ENCODE measurements around the gene SPA17.

The SPA17 gene

DNA sequence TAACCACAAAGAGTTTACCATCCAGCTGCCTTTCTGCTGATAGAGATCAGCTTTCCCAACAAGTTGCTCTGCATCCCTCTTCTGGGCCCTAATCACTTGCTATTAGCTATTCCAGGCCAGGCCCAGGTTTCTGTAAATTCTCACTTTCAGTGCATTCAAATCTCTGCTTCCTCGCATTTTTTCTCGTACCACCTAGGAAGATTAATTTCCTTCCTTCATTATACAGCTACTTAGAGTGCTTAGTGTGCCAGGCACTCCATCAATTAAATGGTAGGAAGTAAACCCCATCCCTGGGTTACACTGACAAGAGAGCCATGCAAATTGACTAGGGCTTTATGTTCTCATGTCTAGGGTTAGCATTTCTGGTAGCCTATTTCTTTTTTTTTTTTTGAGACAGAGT is 9.8 kb upstream of the SPA17 start:
- no peak for DNase-seq

GRCh38 chr11:124667601-124668000 is 6.1 kb upstream of the SPA17 start:
- DNase-seq, result no peak

- DNase-seq, result peak; percentile 56
These were observed 4.5 kb upstream of the SPA17 start for GRCh38 chr11:124669193-124669592.

- DNase-seq, result no peak
These were observed 3.0 kb upstream of the SPA17 start for GRCh38 chr11:124670732-124671131.

GRCh38 chr11:124672536-124673215 is 1.0 kb upstream of the SPA17 start:
- no peak for DNase-seq

GRCh38 chr11:124674168-124674517 is 439 bp downstream of the SPA17 start:
- no peak for DNase-seq

DNA sequence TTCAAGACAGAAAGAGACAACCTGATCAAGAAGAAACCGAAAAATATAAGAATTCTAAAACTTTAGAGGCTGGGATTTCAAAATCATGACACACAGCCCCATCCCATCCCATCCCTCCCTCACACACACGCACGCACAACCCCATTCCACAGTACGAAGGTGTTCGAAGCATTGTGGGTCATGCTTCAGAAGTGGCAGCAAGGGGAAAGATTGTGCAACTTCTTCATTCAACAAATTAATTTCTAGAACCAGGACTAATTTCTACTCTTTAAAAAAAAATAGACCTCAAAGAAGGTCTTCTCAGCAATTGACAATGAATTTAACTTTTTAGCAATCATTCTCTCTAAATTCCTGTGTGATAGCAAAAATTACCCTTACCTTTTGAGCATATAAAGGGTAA is 867 bp downstream of the SPA17 start:
- no peak for DNase-seq

- no peak for DNase-seq
These were observed 2.7 kb downstream of the SPA17 start for GRCh38 chr11:124676386-124676785.

DNA sequence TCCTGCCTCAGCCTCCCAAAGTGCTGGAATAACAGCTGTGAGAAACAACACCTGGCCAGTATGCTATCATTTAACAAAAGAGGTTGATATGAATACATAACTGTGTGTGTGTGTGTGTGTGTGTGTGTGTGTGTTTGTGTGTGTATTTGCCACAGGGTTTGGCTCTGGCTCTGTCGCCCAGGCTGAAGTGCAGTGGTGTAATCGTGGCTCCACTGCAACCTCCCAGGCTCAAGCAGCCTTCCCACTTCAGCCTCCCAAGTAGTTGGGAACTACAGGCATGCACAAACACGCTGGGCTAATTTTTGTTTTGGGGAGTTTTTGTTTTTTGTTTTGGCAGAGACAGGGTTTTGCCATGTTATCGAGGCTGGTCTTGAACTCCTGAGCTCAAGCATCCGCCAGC is 4.7 kb downstream of the SPA17 start:
- DNase-seq, result no peak

DNA sequence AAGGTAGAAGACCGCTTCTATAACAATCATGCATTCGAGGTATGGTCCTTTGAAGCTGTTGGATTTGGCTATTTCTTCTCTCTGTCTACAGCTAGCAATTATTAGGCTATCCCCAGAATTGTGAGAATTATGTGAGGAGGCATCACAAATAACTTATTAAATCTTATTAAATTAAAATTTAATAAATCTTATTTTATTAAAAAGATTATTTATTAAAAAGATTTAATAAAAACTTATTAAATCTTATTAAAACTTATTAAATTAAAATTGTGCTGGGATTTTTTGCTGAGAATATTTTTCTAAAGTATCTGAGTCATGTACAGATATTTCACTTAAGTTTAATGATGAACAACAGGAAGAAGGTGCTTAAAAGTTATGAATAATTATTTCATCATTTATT is 7.7 kb downstream of the SPA17 start:
- DNase-seq, result no peak

GRCh38 chr11:124682443-124682842 is 8.7 kb downstream of the SPA17 start:
- no peak for DNase-seq

DNA sequence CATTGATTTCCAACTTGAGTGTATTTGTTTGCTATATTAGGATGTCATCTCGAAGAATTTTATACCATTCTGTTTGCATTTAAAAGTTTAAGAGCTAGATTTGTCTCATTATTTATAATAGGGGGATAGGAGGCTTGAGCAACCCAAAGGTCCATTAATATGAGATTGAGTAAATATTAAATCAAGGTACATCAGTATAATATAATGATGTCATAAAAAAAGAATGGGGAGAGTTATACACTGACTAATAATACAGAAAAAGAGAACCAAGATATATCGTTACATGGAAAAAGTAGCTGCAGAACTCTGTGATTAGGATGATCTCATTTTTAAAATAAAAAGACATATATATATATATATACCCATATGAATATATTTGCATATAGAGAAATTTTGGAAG is 19.4 kb downstream of the SPA17 start:
- DNase-seq, result no peak

- DNase-seq, result no peak
These were observed 25.8 kb downstream of the SPA17 start for GRCh38 chr11:124699547-124699946.

DNA sequence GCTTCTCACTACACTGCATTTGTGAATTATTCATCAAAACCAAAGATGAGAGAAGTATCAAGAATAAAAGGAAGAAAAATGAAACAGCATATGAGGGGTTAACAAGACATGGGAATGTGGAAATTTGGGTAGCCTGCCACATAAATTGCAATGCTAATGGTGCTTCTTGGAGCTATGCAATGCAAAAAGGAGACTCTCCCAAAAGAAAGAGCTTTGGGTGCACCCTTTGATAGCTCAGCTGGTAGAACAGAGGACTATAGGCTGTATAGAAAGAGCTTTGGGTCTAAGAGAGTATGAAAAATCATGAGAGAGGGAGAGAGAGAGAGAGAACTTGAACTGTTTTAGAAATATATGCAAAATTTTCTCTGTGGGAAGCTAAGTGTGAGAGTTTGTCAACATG is 26.3 kb downstream of the SPA17 start:
- no peak for DNase-seq

- DNase-seq, result no peak
These were observed 34.1 kb downstream of the SPA17 start for GRCh38 chr11:124707829-124708228.

GRCh38 chr11:124712392-124712791 is 38.7 kb downstream of the SPA17 start:
- no peak for DNase-seq

- DNase-seq, result no peak
These were observed 42.9 kb downstream of the SPA17 start for GRCh38 chr11:124716591-124716990.

DNA sequence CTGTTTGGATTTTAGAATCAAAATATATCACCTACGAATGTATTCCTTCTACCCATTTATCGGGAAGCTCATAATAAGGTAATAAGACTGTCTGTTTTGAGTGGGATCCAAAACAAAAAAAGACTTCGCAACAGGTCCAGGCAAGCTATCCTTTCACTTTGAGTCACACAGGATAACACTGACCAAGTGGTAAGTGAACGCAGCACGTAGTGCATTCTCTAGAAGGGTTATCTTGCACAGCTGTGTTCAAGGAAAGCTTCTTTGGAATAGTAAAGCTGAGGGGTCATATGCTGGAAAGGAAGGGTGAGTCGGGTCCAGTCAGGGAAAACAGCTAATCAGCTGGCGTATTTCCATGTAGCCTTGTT is 43.7 kb downstream of the SPA17 start:
- DNase-seq, result no peak

GRCh38 chr11:124717786-124718651 is 44.3 kb downstream of the SPA17 start:
- peak; percentile 63 for DNase-seq

GRCh38 chr11:124718801-124719200 is 45.1 kb downstream of the SPA17 start:
- no peak for DNase-seq

GRCh38 chr11:124719534-124719933 is 45.8 kb downstream of the SPA17 start:
- no peak for DNase-seq

DNA sequence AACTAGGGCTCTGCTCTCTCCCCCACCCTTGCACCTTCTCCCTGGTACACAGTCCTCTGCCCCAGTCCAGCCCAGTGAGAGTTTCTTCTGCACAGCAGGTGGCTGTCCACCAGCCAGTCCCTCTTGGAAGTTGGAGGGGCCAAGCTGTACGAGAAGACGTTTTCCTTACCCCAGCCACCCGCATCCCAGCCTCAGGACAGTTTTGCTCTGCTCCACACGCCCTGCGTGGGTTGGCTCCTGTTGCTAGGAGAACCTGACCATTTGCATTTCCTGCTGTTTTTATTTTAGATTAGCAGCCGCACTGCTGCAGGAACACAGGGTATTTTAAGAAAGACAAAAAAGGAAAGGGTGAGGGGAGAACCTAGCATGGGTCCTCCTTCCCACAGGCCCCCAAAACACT is 48.5 kb downstream of the SPA17 start:
- DNase-seq, result no peak

- no peak for DNase-seq
These were observed 51.4 kb downstream of the SPA17 start for GRCh38 chr11:124724979-124725718.

DNA sequence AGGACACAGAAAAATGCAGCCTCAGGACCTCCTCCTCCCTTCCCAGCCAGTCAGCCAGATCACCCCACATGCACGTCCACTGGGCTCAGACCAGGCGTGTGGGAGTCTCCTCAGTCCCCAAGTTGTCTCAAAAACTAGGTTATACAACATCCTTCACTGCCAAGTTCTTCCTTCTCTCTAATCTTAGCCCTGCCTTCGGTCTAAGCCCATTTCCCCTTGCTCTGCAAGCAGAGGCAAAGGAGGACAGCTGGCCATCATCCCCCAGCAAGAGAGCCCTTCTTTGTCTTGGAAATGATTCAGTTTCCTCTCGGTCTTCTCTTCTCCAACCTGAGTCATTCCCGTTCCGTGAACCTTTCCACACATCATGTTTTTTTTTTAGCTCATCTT is 52.0 kb downstream of the SPA17 start:
- no peak for DNase-seq

Data from islet precursor cell (in vitro differentiated cells).